Endothelial cell of umbilical vein (primary cell): Measurements from ENCODE around the gene AGAP9.
"Not testable (repeated sequence)": the region's sequence is repeated elsewhere in the genome, so short reads cannot be mapped to it uniquely, and the experiment has no call there.

Experiments
- EZH2 ChIP-seq: IDR thresholded peaks from 2 replicates; pipeline ENCODE4 v1.6.1; 2012; ENCODE audit warnings: borderline replicate concordance, low read depth, mild to moderate bottlenecking, moderate library complexity, low read length, inconsistent platforms; ENCODE audit not compliant: severe bottlenecking
- GATA2 ChIP-seq: IDR thresholded peaks from 2 replicates; pipeline ENCODE4 v1.7.0; 2011; ENCODE audit warnings: low read depth, mild to moderate bottlenecking, moderate library complexity, mixed read lengths, low read length; ENCODE audit not compliant: insufficient read length, insufficient read depth
- JUN ChIP-seq: IDR thresholded peaks from 2 replicates; pipeline ENCODE4 v1.6.1; 2011; ENCODE audit warnings: borderline replicate concordance, low read depth; ENCODE audit not compliant: insufficient read length, insufficient read depth
- MYC ChIP-seq: IDR thresholded peaks from one replicate; pipeline ENCODE4 v1.6.1; 2011; ENCODE audit warnings: mild to moderate bottlenecking, low read depth, low read length
- POLR2A ChIP-seq: IDR thresholded peaks from 2 replicates; pipeline ENCODE4 v1.6.1; 2012; ENCODE audit warnings: low read depth, mild to moderate bottlenecking, control low read depth, low read length
- POLR2AphosphoS5 ChIP-seq: IDR thresholded peaks from 2 replicates; pipeline ENCODE4 v1.6.1; 2012; ENCODE audit warnings: low read depth, mild to moderate bottlenecking, control low read depth, low read length, moderate library complexity; ENCODE audit not compliant: insufficient read depth
- TF ChIP-seq, protein P1 (sequence below), 2 donors: IDR thresholded peaks; 1 replicate in 1 of 2; 2 replicates in 1 of 2; pipeline ENCODE4 v1.5.1; 2011; ENCODE audit warnings: low read length in 2 of 2, mild to moderate bottlenecking in 2 of 2, moderate library complexity in 2 of 2, control low read depth in 1 of 2, inconsistent platforms in 1 of 2, low read depth in 1 of 2; ENCODE audit not compliant: insufficient read depth in 1 of 2; ENCODE audit errors: extremely low read depth in 1 of 2
- TF ChIP-seq, protein P2 (sequence below): IDR thresholded peaks from 2 replicates; pipeline ENCODE4 v1.6.1; 2011; ENCODE audit not compliant: insufficient read depth, insufficient read length

DNA sequence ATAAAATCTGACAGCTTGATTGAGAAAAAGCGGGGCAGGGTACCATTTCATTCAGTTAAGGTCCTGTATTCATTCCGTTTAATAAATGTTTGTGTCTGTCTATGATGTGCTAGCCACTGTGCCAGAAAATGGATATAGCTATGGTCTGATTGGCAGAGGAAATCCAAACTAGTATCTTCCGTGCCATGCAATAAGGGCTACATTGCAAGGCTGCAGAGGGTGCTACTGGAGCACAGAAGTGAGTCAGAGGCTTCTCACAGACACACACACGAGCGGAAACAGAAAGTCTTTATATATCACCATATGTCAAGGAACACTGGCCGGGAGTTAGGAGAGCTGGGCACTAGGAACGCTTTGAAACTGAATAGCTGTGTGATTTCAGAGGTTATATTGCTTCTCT lies 29.3 kb upstream of the AGAP9 start:
- TF ChIP-seq JUN, POLR2AphosphoS5, GATA2, POLR2A, EZH2, MYC: not testable (repeated sequence)
- TF ChIP-seq, protein P1, sequence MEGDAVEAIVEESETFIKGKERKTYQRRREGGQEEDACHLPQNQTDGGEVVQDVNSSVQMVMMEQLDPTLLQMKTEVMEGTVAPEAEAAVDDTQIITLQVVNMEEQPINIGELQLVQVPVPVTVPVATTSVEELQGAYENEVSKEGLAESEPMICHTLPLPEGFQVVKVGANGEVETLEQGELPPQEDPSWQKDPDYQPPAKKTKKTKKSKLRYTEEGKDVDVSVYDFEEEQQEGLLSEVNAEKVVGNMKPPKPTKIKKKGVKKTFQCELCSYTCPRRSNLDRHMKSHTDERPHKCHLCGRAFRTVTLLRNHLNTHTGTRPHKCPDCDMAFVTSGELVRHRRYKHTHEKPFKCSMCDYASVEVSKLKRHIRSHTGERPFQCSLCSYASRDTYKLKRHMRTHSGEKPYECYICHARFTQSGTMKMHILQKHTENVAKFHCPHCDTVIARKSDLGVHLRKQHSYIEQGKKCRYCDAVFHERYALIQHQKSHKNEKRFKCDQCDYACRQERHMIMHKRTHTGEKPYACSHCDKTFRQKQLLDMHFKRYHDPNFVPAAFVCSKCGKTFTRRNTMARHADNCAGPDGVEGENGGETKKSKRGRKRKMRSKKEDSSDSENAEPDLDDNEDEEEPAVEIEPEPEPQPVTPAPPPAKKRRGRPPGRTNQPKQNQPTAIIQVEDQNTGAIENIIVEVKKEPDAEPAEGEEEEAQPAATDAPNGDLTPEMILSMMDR (IDR thresholded peaks at IDR 0.05; ENCODE audit: extremely low read depth in 1 of 2, insufficient read depth in 1 of 2, low read depth in 1 of 2, low read length in 2 of 2), result not testable (repeated sequence)
- TF ChIP-seq, protein P2, sequence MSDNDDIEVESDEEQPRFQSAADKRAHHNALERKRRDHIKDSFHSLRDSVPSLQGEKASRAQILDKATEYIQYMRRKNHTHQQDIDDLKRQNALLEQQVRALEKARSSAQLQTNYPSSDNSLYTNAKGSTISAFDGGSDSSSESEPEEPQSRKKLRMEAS, result not testable (repeated sequence)
